Dermis blood vessel endothelial cell (primary cell): ENCODE results near the gene SMYD3. TPM values are rescaled to one million over a fixed set of nuclear protein-coding genes. Genes with fewer than 3 reads are reported as not detected.
A peak's percentile ranks its signal among the peaks of the same experiment; 100 is the strongest.

Source experiments
- DNase-seq: peaks from one replicate; pipeline ENCODE4 v3.0.0; 2010
- total RNA-seq: library from RNA; depleted of rRNA; stranded (reverse); fragments of >200 nt; gene quantifications from 2 replicates; pipeline ENCODE4 v1.2.3, GENCODE V29; 2014

SMYD3 gene
- total RNA-seq, 1 donor from 2014 or later: 21.3 TPM

GRCh38 chr1:245880754-245881403, 626.2 kb downstream of the SMYD3 start:
- DNase-seq: no peak

GRCh38 chr1:245879091-245879490, 628.0 kb downstream of the SMYD3 start:
- no peak for DNase-seq

GRCh38 chr1:245878585-245878984, 628.5 kb downstream of the SMYD3 start:
- DNase-seq: peak; percentile 44

- peak; percentile 75 for DNase-seq
Observed at GRCh38 chr1:245877976-245878375, 629.1 kb downstream of the SMYD3 start.

- DNase-seq: no peak
Observed at GRCh38 chr1:245876586-245876985, 630.5 kb downstream of the SMYD3 start.

GRCh38 chr1:245875581-245876261, 631.4 kb downstream of the SMYD3 start:
- DNase-seq: no peak

GRCh38 chr1:245874942-245875580, 632.0 kb downstream of the SMYD3 start:
- peak; percentile 95 for DNase-seq

- DNase-seq: no peak
Observed at GRCh38 chr1:245873883-245874671, 633.0 kb downstream of the SMYD3 start.

- no peak for DNase-seq
Observed at GRCh38 chr1:245873068-245873467, 634.0 kb downstream of the SMYD3 start.

- no peak for DNase-seq
Observed at GRCh38 chr1:245872475-245872874, 634.6 kb downstream of the SMYD3 start.

GRCh38 chr1:245871915-245872314, 635.2 kb downstream of the SMYD3 start:
- no peak for DNase-seq

- DNase-seq: no peak
Observed at GRCh38 chr1:245871191-245871590, 635.9 kb downstream of the SMYD3 start.

- no peak for DNase-seq
Observed at GRCh38 chr1:245870698-245871097, 636.4 kb downstream of the SMYD3 start.

- DNase-seq: no peak
Observed at GRCh38 chr1:245869847-245870246, 637.2 kb downstream of the SMYD3 start.

- no peak for DNase-seq
Observed at GRCh38 chr1:245867738-245868137, 639.3 kb downstream of the SMYD3 start.

- DNase-seq: no peak
Observed at GRCh38 chr1:245864872-245865271, 642.2 kb downstream of the SMYD3 start.

GRCh38 chr1:245863566-245864184, 643.4 kb downstream of the SMYD3 start:
- DNase-seq: no peak

- no peak for DNase-seq
Observed at GRCh38 chr1:245862812-245863540, 644.1 kb downstream of the SMYD3 start.

GRCh38 chr1:245860657-245861544, 646.2 kb downstream of the SMYD3 start:
- DNase-seq: no peak

- DNase-seq: peak; percentile 52
Observed at GRCh38 chr1:245859493-245860114, 647.5 kb downstream of the SMYD3 start.
